Fibroblast of lung (primary cell): ENCODE results near the gene KLHL21. TPM values are rescaled to one million over a fixed set of nuclear protein-coding genes. Genes with fewer than 3 reads are reported as not detected.
A peak's percentile ranks its signal among the peaks of the same experiment; 100 is the strongest.

Source experiments
- DNase-seq, 2 donors: peaks; one replicate each; pipeline versions ENCODE4 v3.0.0 to v3.0.0-alpha.2; 2010; ENCODE audit warnings: low read depth in 2 of 2
- H2AFZ ChIP-seq: 2 replicates; pipeline ENCODE4 v1.5.1; 2012; ENCODE audit warnings: low read length, control low read depth, inconsistent platforms
- H3K27ac ChIP-seq: 2 replicates; pipeline ENCODE4 v1.5.1; 2011; ENCODE audit warnings: low read length, control low read depth; ENCODE audit not compliant: insufficient read depth
- H3K27me3 ChIP-seq: 2 replicates; pipeline ENCODE4 v1.5.1; 2011; ENCODE audit warnings: mild to moderate bottlenecking, low read length; ENCODE audit not compliant: control insufficient read depth, insufficient read depth
- H3K36me3 ChIP-seq: 2 replicates; pipeline ENCODE4 v1.5.1; 2011; ENCODE audit warnings: low read length; ENCODE audit not compliant: control insufficient read depth, insufficient read depth
- H3K4me1 ChIP-seq: 2 replicates; pipeline ENCODE4 v1.5.1; 2011; ENCODE audit warnings: low read length; ENCODE audit not compliant: control insufficient read depth, insufficient read depth; ENCODE audit errors: extremely low read depth
- H3K4me2 ChIP-seq: 2 replicates; pipeline ENCODE4 v1.5.1; 2011; ENCODE audit warnings: low read length, control low read depth; ENCODE audit not compliant: insufficient read depth; ENCODE audit errors: extremely low read depth
- H3K4me3 ChIP-seq, 4 experiments: fragments of 200-600 bp in 1 of 4; sonication (generic) in 1 of 4; replicated peaks in 1 of 4; 2 replicates each; pipeline ENCODE4 v1.5.1; 2011 to 2016; ENCODE audit warnings: low read length in 4 of 4, low read depth in 3 of 4, mild to moderate bottlenecking in 3 of 4, control low read depth in 2 of 4, inconsistent platforms in 1 of 4, mixed read lengths in 1 of 4; ENCODE audit not compliant: insufficient read depth in 1 of 4; ENCODE audit errors: control extremely low read depth in 1 of 4
- H3K79me2 ChIP-seq: 2 replicates; pipeline ENCODE4 v1.5.1; 2012; ENCODE audit warnings: mild to moderate bottlenecking, low read length, inconsistent platforms; ENCODE audit not compliant: control insufficient read depth, insufficient read depth
- H3K9ac ChIP-seq: 2 replicates; pipeline ENCODE4 v1.5.1; 2011; ENCODE audit warnings: mild to moderate bottlenecking, low read length, control low read depth; ENCODE audit not compliant: insufficient read depth
- H3K9me3 ChIP-seq: 2 replicates; pipeline ENCODE4 v1.5.1; 2012; ENCODE audit warnings: low read depth, low read length; ENCODE audit not compliant: control insufficient read depth, insufficient read depth
- H4K20me1 ChIP-seq: 2 replicates; pipeline ENCODE4 v1.5.1; 2011; ENCODE audit warnings: low read length; ENCODE audit not compliant: control insufficient read depth, insufficient read depth; ENCODE audit errors: extremely low read depth
- EZH2 ChIP-seq: IDR thresholded peaks from 2 replicates; pipeline ENCODE4 v1.5.1; 2012; ENCODE audit warnings: low read length, control low read depth, mild to moderate bottlenecking; ENCODE audit errors: missing control alignments
- polyA plus RNA-seq, 2 donors: library from polyadenylated mRNA; depleted of rRNA in 1 of 2; stranded (reverse) in 1 of 2; unstranded in 1 of 2; fragments of >200 nt; gene quantifications; 2 replicates each; pipeline ENCODE4 v1.2.1, GENCODE V29; 2011 to 2012; ENCODE audit warnings: missing spikeins in 1 of 2
- total RNA-seq: library from RNA; depleted of rRNA; stranded (reverse); fragments of >200 nt; gene quantifications from 2 replicates; pipeline ENCODE4 v1.2.1, GENCODE V29; 2014
- TF ChIP-seq, protein P1 (sequence below), 2 donors: IDR thresholded peaks in 1 of 2; conservative IDR thresholded peaks in 1 of 2; 1 replicate in 1 of 2; 2 replicates in 1 of 2; pipeline ENCODE4 v1.5.1; 2011 to 2012; ENCODE audit warnings: low read length in 2 of 2, control low read depth in 1 of 2, inconsistent platforms in 1 of 2, low read depth in 1 of 2, mild to moderate bottlenecking in 1 of 2

Gene KLHL21
- total and polyA plus RNA-seq, 2 donors (not counting 1 experiment from before 2014, with no cell fraction given), result 11.7 to 44.9 TPM

DNA sequence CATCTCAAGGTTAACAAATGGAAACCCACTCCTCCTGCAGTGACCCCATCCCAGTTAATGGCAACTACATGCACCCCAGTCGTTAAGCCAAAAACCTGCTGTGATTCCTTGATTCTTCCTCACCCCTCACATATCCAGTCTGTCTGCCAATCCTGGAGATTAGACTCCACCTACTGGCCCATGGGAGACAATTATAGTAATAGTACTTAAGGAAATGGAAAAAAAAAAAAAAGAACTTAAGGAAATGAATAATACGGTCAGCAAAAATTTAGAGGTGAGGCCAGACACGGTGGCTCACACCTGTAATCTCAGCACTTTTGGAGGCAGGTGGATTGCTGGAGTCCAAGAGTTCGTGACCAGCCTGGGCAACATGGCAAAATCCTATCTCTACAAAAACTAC is 55.4 kb downstream of the KLHL21 start:
- Histone ChIP-seq H3K4me3 (no peak overlapping the region), H3K4me1 (no peaks in the 10 kb centered on the region), H3K4me2 (no peak overlapping the region), H3K27ac (no peak overlapping the region), H3K36me3 (peaks cover 3% of the 10 kb centered on the region), H2AFZ (no peak overlapping the region), H4K20me1 (no peaks in the 10 kb centered on the region), H3K27me3 (no peaks in the 10 kb centered on the region), H3K79me2 (peaks cover 3% of the 10 kb centered on the region), H3K9ac (no peak overlapping the region), H3K9me3 (no peaks in the 10 kb centered on the region)
- DNase-seq, result peak in 1 of 2 donors; percentile 17
- TF ChIP-seq, protein P1, sequence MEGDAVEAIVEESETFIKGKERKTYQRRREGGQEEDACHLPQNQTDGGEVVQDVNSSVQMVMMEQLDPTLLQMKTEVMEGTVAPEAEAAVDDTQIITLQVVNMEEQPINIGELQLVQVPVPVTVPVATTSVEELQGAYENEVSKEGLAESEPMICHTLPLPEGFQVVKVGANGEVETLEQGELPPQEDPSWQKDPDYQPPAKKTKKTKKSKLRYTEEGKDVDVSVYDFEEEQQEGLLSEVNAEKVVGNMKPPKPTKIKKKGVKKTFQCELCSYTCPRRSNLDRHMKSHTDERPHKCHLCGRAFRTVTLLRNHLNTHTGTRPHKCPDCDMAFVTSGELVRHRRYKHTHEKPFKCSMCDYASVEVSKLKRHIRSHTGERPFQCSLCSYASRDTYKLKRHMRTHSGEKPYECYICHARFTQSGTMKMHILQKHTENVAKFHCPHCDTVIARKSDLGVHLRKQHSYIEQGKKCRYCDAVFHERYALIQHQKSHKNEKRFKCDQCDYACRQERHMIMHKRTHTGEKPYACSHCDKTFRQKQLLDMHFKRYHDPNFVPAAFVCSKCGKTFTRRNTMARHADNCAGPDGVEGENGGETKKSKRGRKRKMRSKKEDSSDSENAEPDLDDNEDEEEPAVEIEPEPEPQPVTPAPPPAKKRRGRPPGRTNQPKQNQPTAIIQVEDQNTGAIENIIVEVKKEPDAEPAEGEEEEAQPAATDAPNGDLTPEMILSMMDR (conservative IDR thresholded peaks at IDR 0.05 in 1 of 2, IDR thresholded peaks at IDR 0.05 in 1 of 2; ENCODE audit: low read depth in 1 of 2, low read length in 2 of 2), result no peak
- TF ChIP-seq EZH2, result no peak

DNA sequence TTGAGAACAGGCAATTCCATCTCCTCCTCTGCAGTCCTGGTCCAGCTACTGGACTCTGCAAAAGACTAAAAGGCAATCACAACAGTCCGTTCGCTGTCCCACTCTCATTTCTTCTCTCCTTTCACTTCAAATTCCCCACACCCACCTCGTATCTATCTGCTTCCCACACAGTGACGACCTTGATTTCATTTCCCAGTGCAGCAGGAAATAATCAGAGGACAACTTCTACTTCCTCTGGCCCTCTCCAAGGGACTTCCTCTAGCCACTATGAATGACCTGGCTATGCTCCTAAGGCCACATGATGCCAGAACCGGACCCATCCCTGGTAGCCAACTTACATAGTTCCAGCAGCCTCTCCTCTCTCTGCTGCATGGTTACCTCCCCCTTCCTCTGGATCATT is 56.3 kb downstream of the KLHL21 start:
- TF ChIP-seq, protein P1 (conservative IDR thresholded peaks at IDR 0.05 in 1 of 2, IDR thresholded peaks at IDR 0.05 in 1 of 2; ENCODE audit: low read depth in 1 of 2, low read length in 2 of 2), result no peak
- TF ChIP-seq EZH2, result no peak
- Histone ChIP-seq H3K9ac (no peak overlapping the region), H3K27me3 (no peaks in the 10 kb centered on the region), H3K79me2 (peaks cover 3% of the 10 kb centered on the region), H3K4me3 (no peak overlapping the region), H3K4me1 (no peaks in the 10 kb centered on the region), H3K27ac (no peak overlapping the region), H2AFZ (no peak overlapping the region), H4K20me1 (no peaks in the 10 kb centered on the region), H3K4me2 (no peak overlapping the region), H3K9me3 (no peaks in the 10 kb centered on the region), H3K36me3 (peaks cover 3% of the 10 kb centered on the region)
- DNase-seq, result no peak

DNA sequence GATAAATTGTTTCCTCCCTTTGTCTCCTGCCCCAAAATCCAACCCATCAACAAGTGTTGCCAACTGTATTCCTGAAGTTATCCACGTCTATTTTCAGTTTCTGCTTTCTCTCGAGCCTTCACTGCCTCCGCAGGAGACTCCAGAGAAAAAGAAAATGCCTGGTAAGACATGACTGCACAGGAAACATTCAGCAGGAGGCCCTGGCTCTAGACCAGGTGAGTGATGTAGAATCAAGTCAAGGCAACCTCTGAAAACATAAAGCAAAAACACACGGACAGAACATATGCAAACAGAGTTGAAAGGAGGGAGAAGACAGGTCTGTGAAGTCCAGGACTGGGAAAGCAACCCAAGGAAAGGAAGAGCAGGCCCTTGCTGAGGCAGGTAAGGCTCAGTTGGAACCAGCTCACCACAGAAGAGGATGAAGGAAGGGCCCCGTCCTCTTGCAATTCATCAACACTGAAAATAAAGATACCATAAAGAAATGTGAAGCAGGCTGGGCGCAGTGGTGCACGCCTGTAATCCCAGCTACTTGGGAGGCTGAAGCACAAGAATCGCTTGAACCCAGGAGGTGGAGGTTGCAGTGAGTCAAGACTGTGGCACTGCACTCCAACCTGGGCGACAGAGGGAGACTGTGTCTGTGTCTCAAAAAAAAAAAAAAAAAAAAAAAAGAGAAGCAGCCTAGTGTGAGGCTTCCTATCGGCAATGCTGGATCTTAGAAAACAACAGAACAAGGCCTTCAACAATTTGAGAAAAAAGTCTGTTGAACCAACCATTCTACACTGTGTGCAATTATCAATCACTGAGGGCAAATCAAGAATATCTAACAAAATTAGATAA is 57.2 kb downstream of the KLHL21 start:
- no peaks in the 10 kb centered on the region for H3K4me1 ChIP-seq
- DNase-seq, result peak in 1 of 2 donors; percentile 66
- TF ChIP-seq, protein P1 (conservative IDR thresholded peaks at IDR 0.05 in 1 of 2, IDR thresholded peaks at IDR 0.05 in 1 of 2; ENCODE audit: low read depth in 1 of 2, low read length in 2 of 2), result no peak
- no peak for TF ChIP-seq EZH2
- H3K9ac ChIP-seq, result no peak overlapping the region
- H3K4me2 ChIP-seq, result no peak overlapping the region
- no peak overlapping the region for H3K27ac ChIP-seq
- H4K20me1 ChIP-seq, result no peaks in the 10 kb centered on the region
- H3K9me3 ChIP-seq, result no peaks in the 10 kb centered on the region
- no peak overlapping the region for H3K4me3 ChIP-seq
- no peaks in the 10 kb centered on the region for H3K27me3 ChIP-seq
- no peak overlapping the region for H2AFZ ChIP-seq
- no peaks in the 10 kb centered on the region for H3K79me2 ChIP-seq
- peaks cover 3% of the 10 kb centered on the region for H3K36me3 ChIP-seq
